Loucy (cell line): ENCODE measurements around the gene TMCO2.

Experiments
- CTCF ChIP-seq: fragments of 200-600 bp; sonication (generic); conservative IDR thresholded peaks from 2 replicates; pipeline ENCODE4 v1.5.1; 2014; ENCODE audit warnings: mild to moderate bottlenecking, antibody characterized with exemption, low read length
- EZH2phosphoT487 ChIP-seq: fragments of 200-600 bp; IDR thresholded peaks from 2 replicates; pipeline ENCODE4 v1.6.1; 2018; ENCODE audit warnings: antibody characterized with exemption, mild to moderate bottlenecking, moderate library complexity, borderline replicate concordance

GRCh38 chr1:40264354-40264781 lies 16.6 kb downstream of the TMCO2 start:
- TF ChIP-seq CTCF (no peak), EZH2phosphoT487 (no peak)
